Measurements from ENCODE around the gene ORAI3. TPM values are rescaled to one million over a fixed set of nuclear protein-coding genes. Genes with fewer than 3 reads are reported as not detected.
A peak's percentile ranks its signal among the peaks of the same experiment; 100 is the strongest.

ORAI3 gene
- polyA plus RNA-seq, 1 of the 3 experiments (the other 2 are of a cell fraction): 29.0 TPM

DNA sequence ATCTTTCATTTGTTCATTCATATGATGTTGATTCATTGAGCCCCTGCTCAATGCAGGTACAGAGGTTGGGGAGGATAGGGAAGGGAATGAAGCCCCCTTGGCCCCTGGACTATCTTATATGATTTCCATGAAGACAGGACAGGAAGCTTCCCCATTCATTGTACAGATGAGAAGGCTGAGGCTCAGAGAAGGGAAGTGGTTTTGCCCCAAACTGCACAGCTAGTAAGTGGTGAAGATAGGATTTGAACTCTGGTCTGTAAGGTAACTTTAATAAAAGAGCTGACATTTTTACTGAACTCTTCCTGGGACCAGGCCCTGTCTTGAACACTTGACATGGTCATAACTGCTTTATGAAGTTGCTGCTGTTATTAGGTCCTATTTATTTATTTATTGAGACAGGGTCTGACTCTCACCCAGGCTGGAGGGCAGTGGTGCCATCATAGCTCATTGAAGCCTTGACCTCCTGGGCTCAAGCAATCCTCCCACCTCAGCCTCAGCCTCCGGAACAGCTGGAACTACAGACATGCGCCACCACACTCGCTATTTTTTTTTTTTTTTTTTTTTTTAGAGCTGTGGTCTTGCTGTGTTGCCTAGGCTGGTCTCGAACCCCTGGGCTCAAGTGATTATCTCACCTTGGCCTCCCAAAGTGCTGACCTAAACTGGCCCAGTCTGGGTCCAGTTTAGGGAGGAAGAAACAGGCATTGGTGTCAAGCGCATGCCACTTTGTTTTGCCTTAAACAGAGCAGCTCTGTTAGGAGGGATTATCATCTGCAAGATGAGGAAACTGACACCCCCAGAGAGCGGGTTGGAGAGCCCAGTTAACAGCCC is 47.5 kb upstream of the ORAI3 start:
- Histone ChIP-seq H3K36me3 (replicated peaks in 1 of 2; ENCODE audit: control insufficient read depth in 1 of 2, insufficient read depth in 2 of 2, low read length in 1 of 2) (no peaks in the 10 kb centered on the region), H3K79me2 (ENCODE audit: insufficient read depth) (peaks cover 4% of the 10 kb centered on the region; the same call in 1 of the 2 replicates), H2AFZ (ENCODE audit: low read depth) (no peak overlapping the region), H3K27me3 (ENCODE audit: insufficient read depth) (no peaks in the 10 kb centered on the region), H3K27ac (ENCODE audit: low read depth in 2 of 2, low read length in 1 of 2) (peak overlapping the region in 1 of 2 experiments; percentile 31; a peak in 1 of 4 replicates), H3K4me2 (peak overlapping the region; percentile 39; the same call in 1 of the 2 replicates), H3K4me3 (ENCODE audit: low read depth in 2 of 2, low read length in 1 of 2) (peak overlapping the region; percentile 35 to 36; a peak in 2 of 4 replicates), H3K9ac (no peak overlapping the region), H4K20me1 (ENCODE audit: insufficient read depth) (no peaks in the 10 kb centered on the region), H3K9me2 (no peaks in the 10 kb centered on the region), H3K4me1 (ENCODE audit: control insufficient read depth in 1 of 2, insufficient read depth in 2 of 2, low read depth in 1 of 2, low read length in 1 of 2) (peaks cover 5 to 14% of the 10 kb centered on the region in 2 experiments; a peak in 2 of 4 replicates), H3F3A (replicated peaks; ENCODE audit: insufficient read depth) (peaks cover 16% of the 10 kb centered on the region), H3K9me3 (no peaks in the 10 kb centered on the region)
- DNase-seq: no peak
- ChIA-PET CTCF (interaction anchor here (0.6 to 4.6 kb wide), 24 partner anchors 8 to 789 kb away, joined by 3 to 74 read pairs (median 4); partner anchors contain the start of gene BCL7C), POLR2A (interaction anchor here (0.6 to 1.7 kb wide), 8 partner anchors 17 to 199 kb away, joined by 3 to 8 read pairs (median 3); no protein-coding TSS in a partner anchor)
- no peak for TF ChIP-seq MEF2A (IDR thresholded peaks at IDR 0.05; ENCODE audit: borderline replicate concordance, low read depth)
- TF ChIP-seq USF1 (IDR thresholded peaks at IDR 0.05; ENCODE audit: borderline replicate concordance, low read depth): no peak
- TF ChIP-seq, protein P1, sequence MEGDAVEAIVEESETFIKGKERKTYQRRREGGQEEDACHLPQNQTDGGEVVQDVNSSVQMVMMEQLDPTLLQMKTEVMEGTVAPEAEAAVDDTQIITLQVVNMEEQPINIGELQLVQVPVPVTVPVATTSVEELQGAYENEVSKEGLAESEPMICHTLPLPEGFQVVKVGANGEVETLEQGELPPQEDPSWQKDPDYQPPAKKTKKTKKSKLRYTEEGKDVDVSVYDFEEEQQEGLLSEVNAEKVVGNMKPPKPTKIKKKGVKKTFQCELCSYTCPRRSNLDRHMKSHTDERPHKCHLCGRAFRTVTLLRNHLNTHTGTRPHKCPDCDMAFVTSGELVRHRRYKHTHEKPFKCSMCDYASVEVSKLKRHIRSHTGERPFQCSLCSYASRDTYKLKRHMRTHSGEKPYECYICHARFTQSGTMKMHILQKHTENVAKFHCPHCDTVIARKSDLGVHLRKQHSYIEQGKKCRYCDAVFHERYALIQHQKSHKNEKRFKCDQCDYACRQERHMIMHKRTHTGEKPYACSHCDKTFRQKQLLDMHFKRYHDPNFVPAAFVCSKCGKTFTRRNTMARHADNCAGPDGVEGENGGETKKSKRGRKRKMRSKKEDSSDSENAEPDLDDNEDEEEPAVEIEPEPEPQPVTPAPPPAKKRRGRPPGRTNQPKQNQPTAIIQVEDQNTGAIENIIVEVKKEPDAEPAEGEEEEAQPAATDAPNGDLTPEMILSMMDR (IDR thresholded peaks at IDR 0.05): 0 out of 2 replicates have a peak, but pooled peaks have one; percentile 5
- TF ChIP-seq, protein P2, sequence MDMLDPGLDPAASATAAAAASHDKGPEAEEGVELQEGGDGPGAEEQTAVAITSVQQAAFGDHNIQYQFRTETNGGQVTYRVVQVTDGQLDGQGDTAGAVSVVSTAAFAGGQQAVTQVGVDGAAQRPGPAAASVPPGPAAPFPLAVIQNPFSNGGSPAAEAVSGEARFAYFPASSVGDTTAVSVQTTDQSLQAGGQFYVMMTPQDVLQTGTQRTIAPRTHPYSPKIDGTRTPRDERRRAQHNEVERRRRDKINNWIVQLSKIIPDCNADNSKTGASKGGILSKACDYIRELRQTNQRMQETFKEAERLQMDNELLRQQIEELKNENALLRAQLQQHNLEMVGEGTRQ (IDR thresholded peaks at IDR 0.05; ENCODE audit: borderline replicate concordance, low read depth, low read length): no peak
- WGBS (ENCODE audit: low lambda C conversion rate): 77% methylated on average over 4 of the region's 6 CpGs

- peak; percentile 94 for DNase-seq
- peak overlapping the region; percentile 53 for H3K9ac ChIP-seq
- H3K9me3 ChIP-seq: no peaks in the 10 kb centered on the region
- H4K20me1 ChIP-seq (ENCODE audit: insufficient read depth): no peaks in the 10 kb centered on the region
- POLR2A ChIA-PET: interaction anchor here (0.5 to 1.7 kb wide), 9 partner anchors 9 to 144 kb away, joined by 3 to 8 read pairs (median 4); partner anchors contain the start of gene BCL7C
- 0 out of 2 replicates have a peak overlapping the region, but pooled peaks have one; percentile 35 for H2AFZ ChIP-seq (ENCODE audit: low read depth)
- peak overlapping the region; percentile 36 to 38 for H3K4me3 ChIP-seq (ENCODE audit: low read depth in 2 of 2, low read length in 1 of 2)
- H3K27me3 ChIP-seq (ENCODE audit: insufficient read depth): no peaks in the 10 kb centered on the region
- H3F3A ChIP-seq (replicated peaks; ENCODE audit: insufficient read depth): peaks cover 16% of the 10 kb centered on the region
- CTCF ChIA-PET: interaction anchor here (0.6 to 4.6 kb wide), 27 partner anchors 8 to 646 kb away, joined by 3 to 74 read pairs (median 4); partner anchors contain the start of gene BCL7C
- H3K4me1 ChIP-seq (ENCODE audit: control insufficient read depth in 1 of 2, insufficient read depth in 2 of 2, low read depth in 1 of 2, low read length in 1 of 2): peaks cover 5 to 14% of the 10 kb centered on the region in 2 experiments; a peak in 2 of 4 replicates
- 71% methylated on average over 19 of the region's 99 CpGs for WGBS (ENCODE audit: low lambda C conversion rate)
- peak overlapping the region; percentile 75 for H3K4me2 ChIP-seq
- peak overlapping the region; percentile 30 to 44; a peak in 3 of 4 replicates for H3K27ac ChIP-seq (ENCODE audit: low read depth in 2 of 2, low read length in 1 of 2)
- H3K79me2 ChIP-seq (ENCODE audit: insufficient read depth): peaks cover 4% of the 10 kb centered on the region; the same call in 1 of the 2 replicates
- no peaks in the 10 kb centered on the region for H3K36me3 ChIP-seq (replicated peaks in 1 of 2; ENCODE audit: control insufficient read depth in 1 of 2, insufficient read depth in 2 of 2, low read length in 1 of 2)
- no peaks in the 10 kb centered on the region for H3K9me2 ChIP-seq
- peak; percentile 30; the same call in 1 of the 2 replicates for TF ChIP-seq RAD21 (IDR thresholded peaks at IDR 0.05; ENCODE audit: low read length)
- no peak for TF ChIP-seq POLR2AphosphoS5 (IDR thresholded peaks at IDR 0.05; ENCODE audit: low read depth, low read length)
- 0 out of 2 replicates have a peak, but pooled peaks have one; percentile 4 for TF ChIP-seq NRF1 (IDR thresholded peaks at IDR 0.05; ENCODE audit: low read depth, low read length)
- no peak for TF ChIP-seq USF1 (IDR thresholded peaks at IDR 0.05; ENCODE audit: borderline replicate concordance, low read depth)
- TF ChIP-seq GATA2 (CRISPR knock-in tag; IDR thresholded peaks at IDR 0.05): no peak
- TF ChIP-seq FOXJ3 (CRISPR knock-in tag; IDR thresholded peaks at IDR 0.05): no peak
- TF ChIP-seq REST (IDR thresholded peaks at IDR 0.05; ENCODE audit: low read depth, low read length): no peak
- no peak for TF ChIP-seq EP300 (IDR thresholded peaks at IDR 0.05; ENCODE audit: borderline replicate concordance in 1 of 2, low read depth in 1 of 2, low read length in 1 of 2)
- no peak for TF ChIP-seq RCOR1 (IDR thresholded peaks at IDR 0.05; ENCODE audit: low read length)
These were observed 46.6 kb upstream of the ORAI3 start for GRCh38 chr16:30902029-30902972.
